Measurements from ENCODE around the gene DRC1.
A peak's percentile ranks its signal among the peaks of the same experiment; 100 is the strongest.

The DRC1 gene

GRCh38 chr2:26457251-26457666, 55.5 kb downstream of the DRC1 start:
- Mint-ChIP-seq H3K9me3 (no peaks in the 10 kb centered on the region), H3K27me3 (peaks cover 10% of the 10 kb centered on the region), H3K4me3 (no peak overlapping the region), H3K4me1 (ENCODE audit: low read depth) (peaks cover 67% of the 10 kb centered on the region), H3K36me3 (ENCODE audit: low read depth) (no peaks in the 10 kb centered on the region), H3K27ac (no peak overlapping the region)
- intact Hi-C loops (cut with micrococcal nuclease) = no loop called here

DNA sequence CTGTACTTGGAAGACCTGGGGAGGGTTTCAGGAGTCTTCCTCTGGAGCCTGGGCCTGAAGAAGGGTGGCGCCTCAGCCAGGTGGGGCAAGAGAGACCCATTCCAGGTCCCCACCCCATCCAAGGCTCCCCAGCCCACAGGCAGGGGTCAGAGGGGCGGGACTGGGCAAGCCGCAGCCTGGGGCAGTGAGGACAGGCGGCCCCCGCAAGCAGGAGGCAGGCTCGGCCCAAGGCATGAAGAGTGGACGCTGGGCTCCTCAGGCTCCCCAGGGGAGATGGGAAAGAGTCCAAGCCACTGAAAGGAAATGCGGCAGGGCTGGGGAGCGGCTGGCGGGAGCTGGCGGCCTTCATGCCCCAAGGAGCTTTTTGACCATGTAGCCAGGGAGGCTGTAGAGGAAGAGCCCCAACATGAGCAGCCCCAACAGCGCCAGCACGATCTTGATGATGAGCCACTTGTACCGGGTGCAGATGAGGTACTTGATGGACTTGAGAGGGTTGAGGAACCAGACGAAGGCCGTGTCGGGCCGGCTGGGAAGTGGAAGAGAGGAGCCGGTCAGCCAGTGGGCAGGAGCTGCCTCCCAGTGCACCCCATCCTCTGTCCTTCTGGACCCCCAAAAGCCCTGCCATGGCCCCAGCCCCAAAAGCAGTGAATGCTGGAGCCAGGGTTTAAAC, 56.1 kb downstream of the DRC1 start:
- Mint-ChIP-seq H3K4me3 (no peak overlapping the region), H3K36me3 (ENCODE audit: low read depth) (no peaks in the 10 kb centered on the region), H3K27me3 (peaks cover 10% of the 10 kb centered on the region), H3K27ac (no peak overlapping the region), H3K4me1 (ENCODE audit: low read depth) (peaks cover 72% of the 10 kb centered on the region), H3K9me3 (no peaks in the 10 kb centered on the region)
- intact Hi-C loops (cut with micrococcal nuclease) = no loop called here

DNA sequence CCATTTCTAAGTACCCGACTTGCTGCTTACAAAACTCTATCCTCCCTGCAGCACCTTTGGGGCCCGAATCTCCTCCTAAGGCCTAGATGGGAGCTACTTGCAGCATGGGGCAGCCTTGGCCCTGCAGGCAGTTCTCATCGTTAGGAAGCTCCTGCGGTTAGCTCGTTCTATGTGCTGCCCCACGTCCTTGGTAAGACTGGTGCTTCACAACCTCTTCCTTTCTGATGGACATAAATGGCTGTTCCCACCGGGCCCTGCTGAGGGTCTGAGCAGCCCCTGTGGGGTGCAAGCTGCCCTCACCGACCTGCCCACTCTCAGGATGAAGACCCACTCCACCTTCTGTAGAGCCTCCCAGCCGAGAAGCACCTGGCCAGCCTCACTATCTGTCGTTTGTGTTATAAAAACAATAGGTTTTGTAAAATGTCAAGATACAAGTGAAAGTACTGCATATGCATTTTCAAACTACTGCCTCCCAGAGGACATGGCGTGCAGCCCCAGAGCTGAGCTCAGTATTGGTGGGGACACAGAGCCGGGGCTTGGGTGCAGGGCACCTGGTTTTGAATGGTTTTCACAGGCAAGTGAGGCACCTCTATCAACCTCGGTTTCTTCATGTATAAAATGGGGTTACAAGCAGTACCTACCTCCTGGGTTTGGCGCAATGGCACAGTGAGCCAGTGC, 56.8 kb downstream of the DRC1 start:
- Mint-ChIP-seq H3K4me1 (ENCODE audit: low read depth) (peaks cover 75% of the 10 kb centered on the region), H3K4me3 (no peak overlapping the region), H3K9me3 (no peaks in the 10 kb centered on the region), H3K36me3 (ENCODE audit: low read depth) (no peaks in the 10 kb centered on the region), H3K27me3 (peaks cover 6% of the 10 kb centered on the region), H3K27ac (no peak overlapping the region)
- intact Hi-C loops (cut with micrococcal nuclease) = no loop called here

DNA sequence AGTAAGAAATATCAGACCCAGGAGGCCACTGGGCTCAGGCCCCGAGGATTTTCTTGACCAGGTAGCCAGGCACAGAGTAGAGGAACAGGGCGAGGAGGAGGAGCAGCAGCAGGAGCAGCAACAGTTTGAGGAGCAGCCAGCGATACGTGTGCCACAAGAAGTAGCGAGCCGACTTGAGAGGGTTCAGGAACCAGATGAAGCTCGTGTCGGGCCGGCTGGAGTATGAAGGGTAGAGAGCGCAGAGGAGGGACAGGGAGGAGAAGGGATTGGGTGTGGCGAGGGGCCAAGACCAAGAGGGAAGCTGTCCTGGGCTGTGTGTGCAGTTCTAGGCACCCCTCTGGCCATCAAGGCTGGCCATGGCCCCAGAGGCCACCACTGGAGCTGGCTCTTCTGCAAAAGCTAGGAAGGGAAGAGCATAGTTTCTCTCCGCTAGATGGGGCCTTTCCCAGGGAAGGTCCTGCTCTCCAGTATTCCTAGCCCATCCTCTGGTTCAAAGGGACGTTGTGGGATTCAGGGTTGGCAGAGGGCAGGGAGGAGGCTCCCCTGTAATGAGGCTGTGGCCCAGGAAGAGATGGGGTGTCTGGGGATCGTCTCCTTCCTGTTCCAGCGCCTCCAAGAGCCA, 58.4 kb downstream of the DRC1 start:
- Mint-ChIP-seq H3K36me3 (ENCODE audit: low read depth) (no peaks in the 10 kb centered on the region), H3K27me3 (peaks cover 3% of the 10 kb centered on the region), H3K4me3 (no peak overlapping the region), H3K9me3 (no peaks in the 10 kb centered on the region), H3K4me1 (ENCODE audit: low read depth) (peaks cover 60% of the 10 kb centered on the region), H3K27ac (peak overlapping the region; percentile 4)
- intact Hi-C loops (cut with micrococcal nuclease) = loop anchor here (10.0 kb wide), 1 partner anchor 125 kb away; no protein-coding TSS in a partner anchor

DNA sequence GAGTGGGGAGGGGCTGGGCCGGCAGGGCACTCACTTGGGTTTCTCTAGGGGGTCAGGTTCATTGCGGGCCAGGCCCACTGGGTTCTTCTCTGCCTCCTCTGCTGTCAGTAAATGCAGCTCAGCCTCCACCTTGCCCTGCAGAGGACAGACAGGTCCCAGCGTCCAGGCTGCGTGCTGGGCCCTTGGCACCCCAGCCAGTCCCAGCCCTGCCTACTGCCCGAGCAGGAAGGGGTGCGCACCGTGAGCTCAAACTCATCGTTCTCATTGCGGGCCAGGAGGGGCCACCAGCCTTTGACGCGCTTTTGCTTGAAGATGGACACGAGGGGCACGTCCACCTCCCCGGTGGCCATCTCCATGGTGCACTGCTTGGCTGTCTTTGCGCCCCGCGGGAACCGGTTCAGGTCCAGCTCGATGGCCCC, 58.9 kb downstream of the DRC1 start:
- no peaks in the 10 kb centered on the region for H3K9me3 Mint-ChIP-seq
- no peaks in the 10 kb centered on the region for H3K36me3 Mint-ChIP-seq (ENCODE audit: low read depth)
- H3K4me1 Mint-ChIP-seq (ENCODE audit: low read depth) = peaks cover 55% of the 10 kb centered on the region

GRCh38 chr2:26461601-26462023, 59.9 kb downstream of the DRC1 start:
- H3K4me1 Mint-ChIP-seq (ENCODE audit: low read depth) = peaks cover 45% of the 10 kb centered on the region
- H3K27me3 Mint-ChIP-seq = no peaks in the 10 kb centered on the region
- H3K4me3 Mint-ChIP-seq = no peak overlapping the region
- intact Hi-C loops (cut with micrococcal nuclease) = loop anchor here (10.0 kb wide), 1 partner anchor 127 kb away; no protein-coding TSS in a partner anchor
- no peak overlapping the region for H3K27ac Mint-ChIP-seq
- no peaks in the 10 kb centered on the region for H3K9me3 Mint-ChIP-seq
- no peaks in the 10 kb centered on the region for H3K36me3 Mint-ChIP-seq (ENCODE audit: low read depth)

More for the DNA sequence above, 58.9 kb downstream of the DRC1 start:
- no peak overlapping the region for H3K27ac Mint-ChIP-seq
- peaks cover 3% of the 10 kb centered on the region for H3K27me3 Mint-ChIP-seq
- intact Hi-C loops (cut with micrococcal nuclease) = loop anchor here (10.0 kb wide), 1 partner anchor 126 kb away; no protein-coding TSS in a partner anchor
- H3K4me3 Mint-ChIP-seq = no peak overlapping the region

DNA sequence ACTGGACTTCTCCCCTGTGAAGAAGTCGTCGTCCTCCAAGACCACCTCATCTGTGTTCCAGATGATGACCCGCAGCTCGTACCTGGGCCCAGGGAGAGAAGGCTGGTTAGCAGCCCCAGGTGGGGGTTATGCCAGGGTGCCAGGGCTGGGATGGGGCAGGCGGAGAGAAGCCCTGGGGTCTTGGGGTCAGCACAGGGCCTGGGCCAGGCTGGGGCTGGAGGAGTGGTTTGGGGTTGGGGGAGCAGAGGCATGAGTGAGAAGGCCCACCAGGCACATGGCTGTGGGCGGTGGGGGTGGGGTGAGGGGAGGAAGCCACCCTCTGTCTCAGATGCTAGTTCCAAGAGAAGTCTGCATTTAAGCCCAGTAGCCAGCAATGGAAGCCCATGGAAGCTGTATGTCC, 60.4 kb downstream of the DRC1 start:
- Mint-ChIP-seq H3K4me1 (ENCODE audit: low read depth) (peaks cover 40% of the 10 kb centered on the region), H3K4me3 (no peak overlapping the region), H3K27me3 (no peaks in the 10 kb centered on the region), H3K27ac (no peak overlapping the region), H3K36me3 (ENCODE audit: low read depth) (no peaks in the 10 kb centered on the region), H3K9me3 (no peaks in the 10 kb centered on the region)
- intact Hi-C loops (cut with micrococcal nuclease) = loop anchor here (10.0 kb wide), 1 partner anchor 127 kb away; no protein-coding TSS in a partner anchor

- H3K27ac Mint-ChIP-seq = no peak overlapping the region
- no peaks in the 10 kb centered on the region for H3K36me3 Mint-ChIP-seq (ENCODE audit: low read depth)
- no peaks in the 10 kb centered on the region for H3K27me3 Mint-ChIP-seq
- peaks cover 34% of the 10 kb centered on the region for H3K4me1 Mint-ChIP-seq (ENCODE audit: low read depth)
- H3K9me3 Mint-ChIP-seq = no peaks in the 10 kb centered on the region
- no peak overlapping the region for H3K4me3 Mint-ChIP-seq
- intact Hi-C loops (cut with micrococcal nuclease) = loop anchor here (10.0 kb wide), 1 partner anchor 128 kb away; no protein-coding TSS in a partner anchor
Observed at GRCh38 chr2:26462511-26463243, 61.0 kb downstream of the DRC1 start.

GRCh38 chr2:26463244-26464192, 61.8 kb downstream of the DRC1 start:
- Mint-ChIP-seq H3K9me3 (no peaks in the 10 kb centered on the region), H3K27ac (no peak overlapping the region), H3K27me3 (no peaks in the 10 kb centered on the region), H3K4me1 (ENCODE audit: low read depth) (peaks cover 34% of the 10 kb centered on the region), H3K36me3 (ENCODE audit: low read depth) (no peaks in the 10 kb centered on the region), H3K4me3 (no peak overlapping the region)
- intact Hi-C loops (cut with micrococcal nuclease) = loop anchor here (10.0 kb wide), 1 partner anchor 129 kb away; no protein-coding TSS in a partner anchor

DNA sequence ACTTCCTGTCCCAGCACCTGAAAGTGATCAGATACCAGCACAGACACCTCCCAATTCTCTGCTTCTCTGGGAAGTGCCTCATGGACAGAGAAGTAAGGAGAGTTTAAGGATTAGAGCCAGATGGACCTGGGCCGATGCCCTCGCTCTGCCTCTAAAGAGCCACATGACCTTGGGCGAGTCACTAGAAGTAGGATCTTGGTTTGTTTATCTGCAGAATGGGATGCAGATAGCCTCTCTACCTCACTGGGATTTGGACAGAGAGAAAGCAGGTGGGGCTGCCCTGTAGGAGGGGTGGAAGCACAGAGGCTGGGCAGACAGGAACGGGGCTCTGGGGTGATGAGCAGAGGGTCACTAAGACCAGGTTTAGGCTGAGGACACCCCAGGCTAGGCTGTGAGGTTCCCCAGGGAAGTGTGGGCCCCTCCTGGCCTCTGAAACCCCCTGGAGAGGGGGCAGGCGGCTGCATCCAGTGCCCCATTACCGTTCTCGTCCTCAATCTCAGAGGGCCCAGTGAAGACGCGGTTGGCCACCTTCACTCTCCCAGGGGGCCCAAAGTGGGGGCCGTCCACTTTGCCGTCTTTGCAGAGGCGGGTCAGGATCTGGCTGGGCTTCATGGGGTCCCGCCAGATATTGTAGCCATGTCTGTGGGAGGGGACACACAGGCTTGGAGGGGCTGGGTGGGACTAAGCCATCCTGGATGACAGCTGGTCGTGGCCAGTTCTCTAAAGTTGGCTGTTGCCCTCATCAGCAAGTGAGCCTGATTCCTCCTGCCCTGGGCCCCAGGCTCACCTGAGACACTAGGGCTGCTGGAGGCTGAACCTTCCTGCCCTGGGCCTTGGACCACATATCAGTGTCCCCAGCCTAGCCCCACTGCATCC, 62.9 kb downstream of the DRC1 start:
- intact Hi-C loops (cut with micrococcal nuclease) = loop anchor here (10.0 kb wide), 1 partner anchor 130 kb away; no protein-coding TSS in a partner anchor
- no peaks in the 10 kb centered on the region for H3K36me3 Mint-ChIP-seq (ENCODE audit: low read depth)
- no peak overlapping the region for H3K4me3 Mint-ChIP-seq
- H3K9me3 Mint-ChIP-seq = no peaks in the 10 kb centered on the region
- H3K27ac Mint-ChIP-seq = no peak overlapping the region
- peaks cover 23% of the 10 kb centered on the region for H3K4me1 Mint-ChIP-seq (ENCODE audit: low read depth)
- H3K27me3 Mint-ChIP-seq = no peaks in the 10 kb centered on the region

DNA sequence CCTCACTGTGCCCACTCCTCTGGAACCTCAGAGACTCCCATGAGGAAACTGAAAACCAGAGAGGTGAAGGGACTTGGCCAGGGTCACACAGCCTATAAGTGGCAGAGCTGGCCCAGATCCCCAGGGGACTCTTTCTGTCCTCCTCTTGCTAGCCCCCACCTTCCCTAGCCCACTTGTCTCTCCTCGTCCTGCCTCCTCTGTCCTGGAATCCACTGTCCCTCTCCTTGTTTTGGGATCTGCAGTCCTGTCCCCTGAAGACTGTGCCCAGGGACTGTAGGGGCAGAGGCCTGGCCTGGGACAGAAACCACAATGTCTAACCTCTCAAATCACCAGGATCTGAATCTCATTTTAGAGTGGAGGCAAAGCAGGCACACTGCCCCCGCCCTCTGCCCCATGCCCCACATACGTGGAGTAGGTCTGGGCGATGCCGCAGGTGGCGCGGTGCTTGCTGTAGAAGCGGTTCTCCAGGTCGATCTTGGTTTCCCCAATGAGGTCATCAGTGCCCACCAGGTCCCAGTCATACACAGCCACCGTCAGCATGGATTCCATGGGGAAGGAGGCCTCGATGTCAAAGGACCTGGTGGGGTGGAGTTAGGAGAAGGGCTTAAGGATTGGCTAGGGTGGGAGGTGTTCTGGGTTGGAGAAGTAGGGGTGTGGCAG, 63.7 kb downstream of the DRC1 start:
- H3K4me1 Mint-ChIP-seq (ENCODE audit: low read depth) = peaks cover 15% of the 10 kb centered on the region
- intact Hi-C loops (cut with micrococcal nuclease) = loop anchor here (10.0 kb wide), 1 partner anchor 131 kb away; no protein-coding TSS in a partner anchor
- no peak overlapping the region for H3K27ac Mint-ChIP-seq
- no peaks in the 10 kb centered on the region for H3K9me3 Mint-ChIP-seq
- no peak overlapping the region for H3K4me3 Mint-ChIP-seq
- no peaks in the 10 kb centered on the region for H3K36me3 Mint-ChIP-seq (ENCODE audit: low read depth)
- no peaks in the 10 kb centered on the region for H3K27me3 Mint-ChIP-seq
